Hematopoietic multipotent progenitor cell treated with erythropoietin and hydrocortisone succinate and interleukin-3 and kit ligand, for 17 days (in vitro differentiated cells): Measurements from ENCODE around the gene BCL2L12.
"Not testable (repeated sequence)": the region's sequence is repeated elsewhere in the genome, so short reads cannot be mapped to it uniquely, and the experiment has no call there.

Experiments
- DNase-seq: peaks from one replicate; pipeline ENCODE4 v3.0.0-alpha.2; 2015; ENCODE audit warnings: low spot score

Gene BCL2L12

DNA sequence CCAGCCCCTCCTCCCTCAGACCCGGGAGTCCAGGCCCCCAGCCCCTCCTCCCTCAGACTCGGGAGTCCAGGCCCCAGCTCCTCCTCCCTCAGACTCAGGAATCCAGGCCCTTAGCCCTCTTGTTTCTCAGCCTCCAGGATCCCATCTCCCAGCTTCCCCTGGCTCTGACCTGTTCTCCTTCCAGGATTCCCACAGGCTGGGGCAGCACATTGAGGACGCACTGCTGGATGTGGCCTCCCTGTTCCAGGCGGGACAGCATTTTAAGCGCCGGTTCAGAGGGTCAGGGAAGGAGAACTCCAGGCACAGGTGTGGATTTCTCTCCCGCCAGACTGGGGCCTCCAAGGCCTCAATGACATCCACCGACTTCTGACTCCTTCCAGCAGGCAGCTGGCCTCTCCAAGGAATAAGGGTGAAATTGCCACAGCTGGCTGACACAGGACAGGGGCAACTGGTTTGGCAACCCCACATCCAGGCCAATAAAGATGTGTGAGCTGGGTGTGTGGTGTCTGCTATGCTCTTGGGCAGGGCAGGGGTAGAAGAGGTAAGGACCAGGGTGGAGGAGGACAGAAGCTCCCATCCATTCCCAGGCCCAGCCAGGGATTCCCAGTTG, 47.6 kb downstream of the BCL2L12 start:
- DNase-seq, result no peak

DNA sequence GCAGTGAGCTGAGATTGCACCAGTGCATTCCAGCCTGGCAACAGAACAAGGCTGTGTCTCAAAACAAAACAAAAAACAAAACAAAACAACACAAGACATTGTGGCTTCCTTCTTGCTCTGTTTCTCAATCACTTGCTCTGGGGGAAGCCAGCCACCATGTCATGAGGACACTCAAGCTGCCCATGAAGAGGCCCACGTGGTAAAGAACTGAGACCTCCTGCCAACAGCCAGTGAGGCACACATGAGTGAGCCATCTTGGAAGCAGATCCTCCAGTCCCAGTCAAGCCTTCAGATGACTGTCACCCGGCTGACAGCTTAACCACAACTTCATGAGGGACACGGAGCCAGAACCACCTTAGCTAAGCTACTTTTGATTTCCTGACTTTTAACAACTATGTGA, 50.4 kb downstream of the BCL2L12 start:
- DNase-seq, result no peak

GRCh38 chr19:49718511-49718910, 52.8 kb downstream of the BCL2L12 start:
- DNase-seq, result no peak

DNA sequence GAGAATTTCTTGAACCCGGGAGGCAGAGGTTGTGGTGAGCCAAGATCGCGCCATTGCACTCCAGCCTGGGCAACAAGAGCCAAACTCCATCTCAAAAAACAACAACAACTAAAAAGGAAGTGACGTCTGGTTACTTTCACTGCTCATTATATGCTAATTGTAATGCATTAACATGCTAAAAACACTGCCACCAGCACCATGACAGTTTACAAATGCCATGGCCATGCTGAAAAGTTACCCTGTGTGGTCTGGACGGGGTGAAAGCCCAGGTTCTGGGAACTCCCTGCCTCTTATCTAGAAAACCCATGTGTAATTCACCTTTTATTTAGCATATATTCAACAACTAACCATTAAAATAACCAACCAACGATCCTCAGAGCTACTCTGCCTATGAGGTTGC, 53.3 kb downstream of the BCL2L12 start:
- DNase-seq, result no peak

- not testable (repeated sequence) for DNase-seq
These were observed 53.7 kb downstream of the BCL2L12 start for GRCh38 chr19:49719420-49719819.
